KOPT-K1 (cell line): Measurements from ENCODE around the gene USH1C.

Experiments used
- H3K27ac ChIP-seq: fragments of 200-600 bp; sonication (generic); 2 replicates; pipeline ENCODE4 v1.5.1; 2016; ENCODE audit warnings: antibody characterized with exemption, mild to moderate bottlenecking, low read depth, low read length; ENCODE audit not compliant: poor library complexity, severe bottlenecking
- H3K36me3 ChIP-seq: fragments of 200-600 bp; sonication (generic); 2 replicates; pipeline ENCODE4 v1.5.1; 2017; ENCODE audit warnings: antibody characterized with exemption, mild to moderate bottlenecking, low read length, moderate library complexity; ENCODE audit not compliant: insufficient read depth
- H3K9me3 ChIP-seq: fragments of 200-600 bp; sonication (generic); 2 replicates; pipeline ENCODE4 v1.5.1; 2017; ENCODE audit warnings: antibody characterized with exemption, low read length, mild to moderate bottlenecking; ENCODE audit not compliant: insufficient read depth, poor library complexity, severe bottlenecking

Gene USH1C

GRCh38 chr11:17574141-17575091 is 30.2 kb upstream of the USH1C start:
- no peaks in the 10 kb centered on the region for H3K9me3 ChIP-seq
- H3K36me3 ChIP-seq, result no peaks in the 10 kb centered on the region
- H3K27ac ChIP-seq, result no peak overlapping the region

- Histone ChIP-seq H3K36me3 (no peaks in the 10 kb centered on the region), H3K27ac (no peak overlapping the region), H3K9me3 (no peaks in the 10 kb centered on the region)
Observed at GRCh38 chr11:17573526-17573925, 29.3 kb upstream of the USH1C start.

- Histone ChIP-seq H3K27ac (no peak overlapping the region), H3K9me3 (no peaks in the 10 kb centered on the region), H3K36me3 (no peaks in the 10 kb centered on the region)
Observed at GRCh38 chr11:17572791-17573460, 28.7 kb upstream of the USH1C start.

GRCh38 chr11:17572359-17572690 is 28.1 kb upstream of the USH1C start:
- Histone ChIP-seq H3K36me3 (no peaks in the 10 kb centered on the region), H3K9me3 (no peaks in the 10 kb centered on the region), H3K27ac (no peak overlapping the region)

GRCh38 chr11:17571431-17572358 is 27.5 kb upstream of the USH1C start:
- Histone ChIP-seq H3K9me3 (no peaks in the 10 kb centered on the region), H3K27ac (no peak overlapping the region), H3K36me3 (no peaks in the 10 kb centered on the region)

GRCh38 chr11:17570034-17570433 is 25.8 kb upstream of the USH1C start:
- Histone ChIP-seq H3K36me3 (no peaks in the 10 kb centered on the region), H3K27ac (no peak overlapping the region), H3K9me3 (no peaks in the 10 kb centered on the region)

- H3K27ac ChIP-seq, result no peak overlapping the region
- no peaks in the 10 kb centered on the region for H3K36me3 ChIP-seq
Observed at GRCh38 chr11:17568944-17569343, 24.7 kb upstream of the USH1C start.

GRCh38 chr11:17564687-17565042 is 20.4 kb upstream of the USH1C start:
- Histone ChIP-seq H3K27ac (no peak overlapping the region), H3K36me3 (no peaks in the 10 kb centered on the region), H3K9me3 (no peaks in the 10 kb centered on the region)

More at GRCh38 chr11:17568944-17569343, 24.7 kb upstream of the USH1C start:
- no peaks in the 10 kb centered on the region for H3K9me3 ChIP-seq

- Histone ChIP-seq H3K36me3 (no peaks in the 10 kb centered on the region), H3K9me3 (no peaks in the 10 kb centered on the region), H3K27ac (no peak overlapping the region)
Observed at GRCh38 chr11:17563961-17564686, 19.9 kb upstream of the USH1C start.

- no peak overlapping the region for H3K27ac ChIP-seq
- no peaks in the 10 kb centered on the region for H3K9me3 ChIP-seq
- H3K36me3 ChIP-seq, result no peaks in the 10 kb centered on the region
Observed at GRCh38 chr11:17563231-17563646, 19.0 kb upstream of the USH1C start.

GRCh38 chr11:17561526-17561925 is 17.3 kb upstream of the USH1C start:
- Histone ChIP-seq H3K36me3 (no peaks in the 10 kb centered on the region), H3K9me3 (no peaks in the 10 kb centered on the region), H3K27ac (no peak overlapping the region)

- Histone ChIP-seq H3K36me3 (no peaks in the 10 kb centered on the region), H3K9me3 (no peaks in the 10 kb centered on the region), H3K27ac (no peak overlapping the region)
Observed at GRCh38 chr11:17561111-17561415, 16.8 kb upstream of the USH1C start.

- Histone ChIP-seq H3K36me3 (no peaks in the 10 kb centered on the region), H3K27ac (no peak overlapping the region), H3K9me3 (no peaks in the 10 kb centered on the region)
Observed at GRCh38 chr11:17560281-17561110, 16.3 kb upstream of the USH1C start.
